OCI-LY7 (cell line): ENCODE measurements around the gene ARRB1. TPM values are rescaled to one million over a fixed set of nuclear protein-coding genes. Genes with fewer than 3 reads are reported as not detected.

Source experiments
- BruUV-seq: library from RNA; stranded (reverse); fragments of 400-500 nt; replicated peaks from 2 replicates; lab custom pipeline; 2021; lab: Mats Ljungman, UMichigan
- CTCF ChIA-PET: fragments of 300-600 bp; sonication (Branson Sonifier 250); formaldehyde crosslinking; loops from one replicate; lab custom pipeline; 2022; ENCODE audit warnings: antibody characterized with exemption; ENCODE audit not compliant: unreplicated experiment; lab: Charles Lee
- POLR2A ChIA-PET: fragments of 300-600 bp; sonication (Branson Sonifier 250); formaldehyde crosslinking; loops from one replicate; lab custom pipeline; 2022; ENCODE audit warnings: antibody characterized with exemption; lab: Charles Lee
- DNase-seq: peaks from one replicate; pipeline ENCODE4 v3.0.0-alpha.2; 2015; ENCODE audit warnings: low spot score
- H2AFZ ChIP-seq: fragments of 200-600 bp; sonication (generic), shearing (Covaris generic); 2 replicates; pipeline ENCODE4 v1.6.1; 2014; ENCODE audit warnings: mild to moderate bottlenecking, antibody characterized with exemption, low read length, moderate library complexity
- H3K27ac ChIP-seq: fragments of 200-600 bp; sonication (generic); 2 replicates; pipeline ENCODE4 v1.5.1; 2014; ENCODE audit warnings: mixed run types, low read depth, mild to moderate bottlenecking, moderate library complexity, low read length, inconsistent platforms; ENCODE audit not compliant: poor library complexity, severe bottlenecking
- H3K36me3 ChIP-seq: fragments of 200-600 bp; sonication (generic); 2 replicates; pipeline ENCODE4 v1.6.1; 2014; ENCODE audit warnings: mild to moderate bottlenecking, antibody characterized with exemption, low read length, moderate library complexity, mixed read lengths; ENCODE audit not compliant: insufficient read depth
- H3K4me1 ChIP-seq: fragments of 200-600 bp; sonication (generic); 2 replicates; pipeline ENCODE4 v1.5.1; 2014; ENCODE audit warnings: mild to moderate bottlenecking, low read length; ENCODE audit not compliant: insufficient read depth, poor library complexity, severe bottlenecking
- H3K4me2 ChIP-seq: fragments of 200-600 bp; sonication (generic); 2 replicates; pipeline ENCODE4 v1.6.1; 2014; ENCODE audit warnings: mild to moderate bottlenecking, low read length
- H3K4me3 ChIP-seq: fragments of 200-600 bp; sonication (generic); 2 replicates; pipeline ENCODE4 v1.5.1; 2014; ENCODE audit warnings: mild to moderate bottlenecking, low read depth, low read length; ENCODE audit not compliant: poor library complexity, severe bottlenecking
- H3K79me2 ChIP-seq: fragments of 200-600 bp; sonication (generic); 2 replicates; pipeline ENCODE4 v1.6.1; 2016; ENCODE audit warnings: low read depth, mild to moderate bottlenecking, low read length, moderate library complexity, mixed read lengths; ENCODE audit not compliant: insufficient read depth
- H3K9me2 ChIP-seq: fragments of 200-600 bp; sonication (generic); 2 replicates; pipeline ENCODE4 v1.6.1; 2016; ENCODE audit warnings: mild to moderate bottlenecking, low read length, mixed read lengths; ENCODE audit not compliant: insufficient read depth
- H3K9me3 ChIP-seq: fragments of 200-600 bp; sonication (generic); 2 replicates; pipeline ENCODE4 v1.6.1; 2014; ENCODE audit warnings: mild to moderate bottlenecking, mixed run types, low read length, mixed read lengths
- H4K20me1 ChIP-seq: fragments of 200-600 bp; sonication (generic); 2 replicates; pipeline ENCODE4 v1.6.1; 2014; ENCODE audit warnings: mild to moderate bottlenecking, antibody characterized with exemption, low read length, moderate library complexity, mixed read lengths; ENCODE audit not compliant: insufficient read depth
- EZH2phosphoT487 ChIP-seq: fragments of 200-600 bp; sonication (generic); IDR thresholded peaks from 2 replicates; pipeline ENCODE4 v1.6.1; 2018; ENCODE audit warnings: low read depth, borderline replicate concordance, mild to moderate bottlenecking, mixed run types, antibody characterized with exemption, low read length, moderate library complexity, mixed read lengths
- intact Hi-C: fragments of 100-400 bp; cut with micrococcal nuclease; formaldehyde crosslinking; loops from one replicate; pipeline ENCODE4 v1.10.0; 2022; ENCODE audit not compliant: unreplicated experiment
- total RNA-seq, 2 experiments: library from RNA; depleted of rRNA in 1 of 2; stranded (reverse); fragments of >200 nt in 1 of 2; shearing (Covaris generic) in 1 of 2; gene quantifications; 2 replicates each; pipeline ENCODE4 v1.2.3, GENCODE V29; 2014 to 2022
- TF ChIP-seq, protein P1 (sequence below): fragments of 200-600 bp; sonication (generic); conservative IDR thresholded peaks from 2 replicates; pipeline ENCODE4 v1.5.1; 2014; ENCODE audit warnings: mild to moderate bottlenecking, antibody characterized with exemption, low read length, moderate library complexity, mixed read lengths

ARRB1 gene
- total RNA-seq, 2 experiments from 2014 or later, result not detected

GRCh38 chr11:75356613-75357012 is 5.2 kb upstream of the ARRB1 start:
- peaks cover 7% of the 10 kb centered on the region for H3K4me1 ChIP-seq
- intact Hi-C loops, result no loop called here
- no peak overlapping the region for H3K4me2 ChIP-seq
- H3K79me2 ChIP-seq, result no peaks in the 10 kb centered on the region
- TF ChIP-seq, protein P1, sequence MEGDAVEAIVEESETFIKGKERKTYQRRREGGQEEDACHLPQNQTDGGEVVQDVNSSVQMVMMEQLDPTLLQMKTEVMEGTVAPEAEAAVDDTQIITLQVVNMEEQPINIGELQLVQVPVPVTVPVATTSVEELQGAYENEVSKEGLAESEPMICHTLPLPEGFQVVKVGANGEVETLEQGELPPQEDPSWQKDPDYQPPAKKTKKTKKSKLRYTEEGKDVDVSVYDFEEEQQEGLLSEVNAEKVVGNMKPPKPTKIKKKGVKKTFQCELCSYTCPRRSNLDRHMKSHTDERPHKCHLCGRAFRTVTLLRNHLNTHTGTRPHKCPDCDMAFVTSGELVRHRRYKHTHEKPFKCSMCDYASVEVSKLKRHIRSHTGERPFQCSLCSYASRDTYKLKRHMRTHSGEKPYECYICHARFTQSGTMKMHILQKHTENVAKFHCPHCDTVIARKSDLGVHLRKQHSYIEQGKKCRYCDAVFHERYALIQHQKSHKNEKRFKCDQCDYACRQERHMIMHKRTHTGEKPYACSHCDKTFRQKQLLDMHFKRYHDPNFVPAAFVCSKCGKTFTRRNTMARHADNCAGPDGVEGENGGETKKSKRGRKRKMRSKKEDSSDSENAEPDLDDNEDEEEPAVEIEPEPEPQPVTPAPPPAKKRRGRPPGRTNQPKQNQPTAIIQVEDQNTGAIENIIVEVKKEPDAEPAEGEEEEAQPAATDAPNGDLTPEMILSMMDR, result no peak
- TF ChIP-seq EZH2phosphoT487, result no peak
- H2AFZ ChIP-seq, result no peak overlapping the region
- no peaks in the 10 kb centered on the region for H3K36me3 ChIP-seq
- no peak for DNase-seq
- no peaks in the 10 kb centered on the region for H3K9me3 ChIP-seq
- no peaks in the 10 kb centered on the region for H3K9me2 ChIP-seq
- no TSS peak for BruUV-seq
- POLR2A ChIA-PET, result no interaction called here
- no peaks in the 10 kb centered on the region for H4K20me1 ChIP-seq
- H3K27ac ChIP-seq, result no peak overlapping the region
- CTCF ChIA-PET, result no interaction called here
- H3K4me3 ChIP-seq, result no peak overlapping the region

GRCh38 chr11:75355051-75355450 is 3.6 kb upstream of the ARRB1 start:
- Histone ChIP-seq H3K4me2 (no peak overlapping the region), H3K36me3 (no peaks in the 10 kb centered on the region), H3K4me1 (no peaks in the 10 kb centered on the region), H3K27ac (no peak overlapping the region), H4K20me1 (no peaks in the 10 kb centered on the region), H2AFZ (no peak overlapping the region), H3K4me3 (no peak overlapping the region), H3K79me2 (no peaks in the 10 kb centered on the region), H3K9me2 (no peaks in the 10 kb centered on the region), H3K9me3 (no peaks in the 10 kb centered on the region)
- ChIA-PET POLR2A (no interaction called here), CTCF (no interaction called here)
- no TSS peak for BruUV-seq
- DNase-seq, result no peak
- intact Hi-C loops, result no loop called here
- TF ChIP-seq EZH2phosphoT487, result no peak
- TF ChIP-seq, protein P1, result no peak

- TF ChIP-seq, protein P1, result no peak
- TF ChIP-seq EZH2phosphoT487, result no peak
- H3K9me2 ChIP-seq, result no peaks in the 10 kb centered on the region
- POLR2A ChIA-PET, result interaction anchor here (0.6 kb wide), 1 partner anchor 16 kb away, joined by 6 read pairs; no protein-coding TSS in a partner anchor
- DNase-seq, result no peak
- no peak overlapping the region for H3K4me2 ChIP-seq
- H4K20me1 ChIP-seq, result no peaks in the 10 kb centered on the region
- intact Hi-C loops, result no loop called here
- CTCF ChIA-PET, result no interaction called here
- H3K9me3 ChIP-seq, result no peaks in the 10 kb centered on the region
- H3K36me3 ChIP-seq, result no peaks in the 10 kb centered on the region
- H2AFZ ChIP-seq, result no peak overlapping the region
- no peak overlapping the region for H3K27ac ChIP-seq
- no peak overlapping the region for H3K4me3 ChIP-seq
- no TSS peak for BruUV-seq
- H3K79me2 ChIP-seq, result no peaks in the 10 kb centered on the region
- no peaks in the 10 kb centered on the region for H3K4me1 ChIP-seq
These were observed 1.2 kb upstream of the ARRB1 start for GRCh38 chr11:75352588-75353206.
